ENCODE results near the gene RGS19.

RGS19 gene

DNA sequence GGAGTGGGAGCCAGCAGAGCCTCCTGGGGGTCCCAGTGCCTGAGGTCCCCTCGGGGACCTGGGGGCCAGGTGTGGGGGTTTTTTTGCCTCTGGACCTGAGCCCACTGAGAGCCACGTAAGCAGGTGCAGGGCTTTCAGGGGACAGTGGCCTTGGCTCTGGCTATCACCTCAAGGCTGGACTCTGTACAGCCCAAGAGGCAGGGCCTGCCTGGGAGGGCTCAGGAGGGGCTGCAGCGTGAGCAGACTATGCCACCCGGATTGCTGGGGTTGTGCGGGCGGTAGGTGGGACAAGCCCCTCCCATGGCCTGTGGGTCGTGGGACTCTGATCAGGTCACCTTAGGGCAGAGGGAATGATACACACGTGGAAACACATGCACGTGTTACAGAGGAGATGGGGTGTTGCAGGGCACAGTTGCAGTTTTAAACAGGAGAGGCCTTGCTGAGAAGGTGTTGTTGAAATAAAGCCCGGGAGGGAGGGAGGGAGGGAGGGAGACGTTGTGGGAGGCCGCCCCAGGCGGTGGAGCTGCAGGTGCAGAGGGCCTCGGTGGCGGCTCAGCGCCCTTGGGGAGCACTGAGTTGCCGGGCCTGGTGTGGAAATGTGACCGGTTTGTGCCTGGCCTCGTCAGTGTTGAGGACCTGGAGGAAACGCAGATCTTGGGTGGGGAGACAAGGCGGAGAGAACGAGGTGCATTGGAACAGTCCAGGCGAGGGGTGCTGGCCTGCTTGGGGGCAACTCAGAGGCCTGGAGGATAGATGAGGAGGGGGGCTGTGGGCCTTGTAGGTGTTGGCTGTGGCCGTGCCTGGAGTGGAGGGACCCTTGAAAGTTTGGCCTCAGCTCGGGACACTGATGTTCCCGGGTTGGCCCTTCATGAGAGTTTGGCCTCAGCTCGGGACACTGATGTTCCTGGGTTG is 14.0 kb downstream of the RGS19 start:
- DNase-seq (ENCODE audit: low read depth in 2 of 3, low spot score in 2 of 3): no peak

DNA sequence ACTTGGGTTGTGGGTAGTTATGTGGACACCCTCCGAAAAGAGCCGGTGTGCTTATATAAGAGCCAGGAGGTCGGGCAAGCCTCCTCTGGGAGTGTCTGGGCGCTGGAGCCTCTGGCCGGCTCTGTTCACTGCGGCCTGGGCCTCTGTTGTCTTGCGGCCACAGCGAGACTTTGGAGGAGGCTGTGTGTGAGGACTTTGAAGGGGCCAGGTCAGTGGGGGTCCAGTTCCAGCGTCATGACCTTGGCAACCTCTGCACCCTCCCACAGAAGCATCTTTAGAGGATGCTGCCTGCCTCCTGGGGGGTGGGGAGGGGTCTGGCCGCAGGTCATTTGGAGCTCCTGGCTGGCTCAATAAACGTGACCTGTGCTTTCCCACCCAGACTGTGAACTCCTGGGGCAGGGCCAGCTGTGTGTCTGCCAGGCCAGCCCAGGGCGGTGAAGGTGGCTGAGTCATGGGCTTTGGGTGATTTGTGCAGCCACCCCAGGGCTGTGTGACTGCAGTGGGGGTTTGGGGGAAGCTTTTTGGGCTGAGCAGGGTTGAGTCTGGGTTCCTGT is 15.1 kb downstream of the RGS19 start:
- no peak for DNase-seq (ENCODE audit: low read depth in 2 of 3, low spot score in 2 of 3)

DNA sequence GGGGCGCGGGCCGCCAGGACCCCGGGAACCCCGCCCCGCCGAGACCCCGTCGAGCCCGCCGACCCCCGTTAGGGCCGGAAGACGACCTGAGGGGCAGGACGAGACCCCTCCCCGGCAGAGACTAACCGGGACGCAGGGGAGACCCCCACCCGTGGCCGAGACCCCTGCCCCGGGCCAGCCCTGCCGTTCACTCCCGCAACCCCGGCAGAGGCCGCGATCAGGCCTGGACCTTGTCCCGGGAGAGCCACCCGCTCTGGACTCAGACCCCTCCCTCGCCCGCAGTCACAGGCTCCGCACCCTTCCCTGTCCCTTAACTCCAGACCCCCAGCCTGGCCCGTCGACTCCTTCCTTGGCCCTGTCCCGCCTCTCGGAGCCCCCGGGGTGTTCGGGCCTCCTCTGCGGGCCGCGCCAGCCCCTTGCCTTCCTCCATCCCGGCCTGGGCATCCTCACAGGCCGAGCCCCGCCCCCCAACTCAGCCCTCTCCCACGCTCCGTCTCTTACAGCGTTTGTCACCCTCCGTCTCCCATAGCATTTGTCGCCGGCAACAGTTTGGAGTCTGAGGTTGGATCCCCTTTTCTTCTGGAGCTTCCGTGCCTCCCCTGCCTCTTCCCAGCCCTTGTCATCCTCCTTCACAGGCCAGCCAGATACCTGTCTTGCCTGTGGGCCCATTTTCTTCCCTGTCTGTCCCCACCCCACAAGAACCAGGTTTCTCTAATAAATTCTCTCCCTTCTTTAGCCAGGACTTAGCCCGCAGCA is 15.8 kb downstream of the RGS19 start:
- DNase-seq (ENCODE audit: low read depth in 2 of 3, low spot score in 2 of 3): no peak

GRCh38 chr20:64062596-64063388 is 16.5 kb downstream of the RGS19 start, which contains the start of gene TCEA2:
TCEA2 (plus strand) TSS chr20:64063198; CDS start chr20:64063313, 115 bp downstream.
- DNase-seq (ENCODE audit: low read depth in 2 of 3, low spot score in 2 of 3): peak; percentile 88 to 90 (median 89)

DNA sequence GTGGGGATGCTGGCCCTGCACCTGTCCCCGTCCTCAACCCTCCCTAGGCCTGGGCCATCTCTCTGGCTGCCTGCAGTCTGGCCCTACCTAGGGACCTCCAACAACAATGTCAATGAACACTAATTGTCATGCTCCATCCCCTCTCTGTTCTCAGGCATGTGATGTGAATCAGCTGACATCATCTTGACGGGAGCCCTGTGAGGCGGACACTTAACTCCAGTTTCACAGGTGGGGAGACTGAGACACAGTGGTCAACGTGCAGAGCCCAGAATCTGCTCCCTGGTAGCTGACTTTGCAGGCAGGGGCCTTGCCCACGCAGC is 17.1 kb downstream of the RGS19 start:
- no peak for DNase-seq (ENCODE audit: low read depth in 2 of 3, low spot score in 2 of 3)

GRCh38 chr20:64058536-64058935 is 20.8 kb downstream of the RGS19 start:
- no peak for DNase-seq (ENCODE audit: low read depth in 2 of 3, low spot score in 2 of 3)

DNA sequence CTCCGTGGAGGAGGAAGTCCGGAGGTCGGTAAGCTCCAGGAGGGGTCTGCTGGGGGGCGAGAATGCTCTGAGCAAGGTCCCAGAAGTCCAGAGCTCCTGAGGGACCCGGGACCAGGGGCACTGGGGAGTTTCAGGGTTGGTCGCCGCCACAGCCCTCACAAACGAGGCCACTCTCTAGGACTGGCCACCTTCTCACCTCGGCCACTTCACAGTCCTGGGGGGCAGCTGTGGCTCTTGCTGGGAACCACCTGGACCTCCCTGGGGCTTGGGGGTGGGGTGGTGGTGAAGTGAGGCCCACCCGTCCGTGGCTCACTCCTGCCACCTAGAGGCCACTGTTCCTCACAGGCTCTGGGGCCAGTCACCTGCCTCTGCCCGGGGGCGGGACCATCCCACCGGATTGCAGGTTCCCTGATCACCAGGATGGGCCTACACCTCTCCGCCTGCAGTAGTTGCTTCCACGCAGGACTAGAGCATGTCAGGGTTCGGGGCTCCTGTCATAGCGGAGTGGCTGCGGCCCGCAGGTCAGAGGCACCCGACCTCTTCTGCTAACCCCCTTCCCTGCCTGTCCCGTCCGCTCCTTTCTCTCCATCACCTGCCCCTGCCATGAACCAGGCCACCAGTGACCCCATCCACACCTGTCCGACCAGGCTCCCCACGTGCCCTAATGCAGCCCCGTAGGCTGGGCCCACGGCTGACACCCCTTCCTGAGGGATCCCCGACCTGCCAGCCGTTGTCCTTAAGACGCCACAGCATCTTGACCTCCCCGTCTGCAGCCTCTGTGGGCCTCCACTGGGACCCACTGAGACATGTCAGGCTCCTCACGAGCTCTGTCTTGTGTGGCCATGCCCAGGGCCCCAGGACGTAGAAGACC is 21.5 kb downstream of the RGS19 start:
- peak; percentile 52 to 85 (median 80) for DNase-seq (ENCODE audit: low read depth in 2 of 3, low spot score in 2 of 3)

GRCh38 chr20:64056889-64057627 is 22.3 kb downstream of the RGS19 start:
- no peak for DNase-seq (ENCODE audit: low read depth in 2 of 3, low spot score in 2 of 3)

- DNase-seq (ENCODE audit: low read depth in 2 of 3, low spot score in 2 of 3): no peak
These were observed 22.8 kb downstream of the RGS19 start for GRCh38 chr20:64056639-64056888.

GRCh38 chr20:64055893-64056638 is 23.3 kb downstream of the RGS19 start:
- no peak for DNase-seq (ENCODE audit: low read depth in 2 of 3, low spot score in 2 of 3)

DNA sequence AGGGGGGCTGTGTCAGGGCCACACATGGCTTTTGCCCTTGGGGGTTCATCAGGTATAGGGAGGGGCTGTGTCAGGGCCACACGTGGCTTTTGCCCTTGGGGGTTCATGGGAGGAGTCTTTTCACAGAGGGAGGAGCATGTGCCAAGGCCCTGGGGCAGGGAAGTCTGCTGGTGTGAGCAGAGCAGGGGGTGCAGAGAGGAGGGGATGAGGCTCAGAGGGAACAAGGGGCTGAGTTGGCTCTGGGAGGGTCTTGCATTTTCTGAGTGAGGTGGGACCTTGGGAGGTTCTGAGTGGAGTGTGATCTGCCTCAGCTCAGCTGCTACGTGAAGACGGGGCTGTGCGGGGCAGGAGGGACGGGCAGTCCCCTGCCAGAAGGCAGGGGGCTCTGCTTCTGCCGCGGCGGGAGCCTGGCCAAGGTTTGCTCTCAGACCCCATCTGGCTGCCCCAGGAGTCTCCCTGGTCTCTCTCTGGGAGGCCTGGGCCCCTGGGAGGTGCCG is 23.9 kb downstream of the RGS19 start:
- no peak for DNase-seq (ENCODE audit: low read depth in 2 of 3, low spot score in 2 of 3)

- no peak for DNase-seq (ENCODE audit: low read depth in 2 of 3, low spot score in 2 of 3)
These were observed 25.3 kb downstream of the RGS19 start for GRCh38 chr20:64053841-64054661.

- no peak for DNase-seq (ENCODE audit: low read depth in 2 of 3, low spot score in 2 of 3)
These were observed 26.1 kb downstream of the RGS19 start for GRCh38 chr20:64052987-64053840.

GRCh38 chr20:64052326-64052722 is 27.0 kb downstream of the RGS19 start:
- no peak for DNase-seq (ENCODE audit: low read depth in 2 of 3, low spot score in 2 of 3)

GRCh38 chr20:64051561-64052325 is 27.6 kb downstream of the RGS19 start:
- DNase-seq (ENCODE audit: low read depth in 2 of 3, low spot score in 2 of 3): no peak

DNA sequence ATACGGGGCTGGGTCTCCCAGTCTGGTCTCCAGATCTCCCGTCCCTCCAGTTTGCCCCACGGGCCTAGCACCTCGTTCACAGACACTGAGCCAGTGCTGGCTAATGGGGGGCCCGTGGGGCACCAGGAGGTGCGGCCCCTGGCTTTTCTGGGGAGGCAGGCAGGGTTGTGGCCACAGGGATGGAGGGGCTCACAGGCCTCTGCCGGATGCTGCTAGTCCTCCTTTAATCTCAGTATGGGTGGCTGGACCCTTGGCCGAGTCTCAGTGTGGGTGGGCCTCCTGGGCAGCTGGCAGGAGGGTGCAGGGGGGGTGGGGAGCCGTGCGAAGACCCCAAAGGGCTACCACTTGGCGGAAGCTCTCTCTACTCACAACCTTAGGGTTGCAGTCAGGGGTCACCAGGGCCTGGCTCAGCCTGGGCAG is 28.3 kb downstream of the RGS19 start:
- DNase-seq (ENCODE audit: low read depth in 2 of 3, low spot score in 2 of 3): no peak
